ENCODE measurements around the gene ASCL5. TPM values are rescaled to one million over a fixed set of nuclear protein-coding genes. Genes with fewer than 3 reads are reported as not detected.

Gene ASCL5
- total and polyA plus RNA-seq, 3 experiments from 2014 or later: 0.22 TPM; not detected in 2

GRCh38 chr1:201157949-201158348, 31.0 kb upstream of the ASCL5 start:
- no peaks in the 10 kb centered on the region for H3K27me3 ChIP-seq (ENCODE audit: insufficient read depth, low read length, poor library complexity, severe bottlenecking)
- H3K4me1 ChIP-seq (ENCODE audit: insufficient read depth, low read length): peaks cover 16% of the 10 kb centered on the region
- H3K27ac Mint-ChIP-seq: no peak overlapping the region
- H3K27ac ChIP-seq (ENCODE audit: low read depth, low read length): no peak overlapping the region
- no peaks in the 10 kb centered on the region for H3K9me3 ChIP-seq (ENCODE audit: low read length)
- ChIA-PET CTCF (interaction anchor here (1.1 to 2.3 kb wide), 2 partner anchors 13 to 186 kb away, joined by 4 to 10 read pairs; no protein-coding TSS in a partner anchor), POLR2A (no interaction called here)
- no peak for DNase-seq
- H3K4me1 Mint-ChIP-seq: peaks cover 15 to 20% (median 16%) of the 10 kb centered on the region in 3 donors
- H3K9me3 Mint-ChIP-seq: no peaks in the 10 kb centered on the region
- peaks cover 5 to 41% of the 10 kb centered on the region in 2 donors for H3K27me3 Mint-ChIP-seq
- no peak overlapping the region for H3K4me3 Mint-ChIP-seq
- no peaks in the 10 kb centered on the region for H3K36me3 ChIP-seq (ENCODE audit: insufficient read depth, low read length)
- no peak overlapping the region for H3K4me3 ChIP-seq (ENCODE audit: low read length)
- H3K36me3 Mint-ChIP-seq: peaks cover 0 to 4% (median 0%) of the 10 kb centered on the region in 3 donors

- POLR2A ChIA-PET: no interaction called here
- Mint-ChIP-seq H3K27ac (no peak overlapping the region), H3K4me3 (no peak overlapping the region), H3K9me3 (no peaks in the 10 kb centered on the region), H3K36me3 (peaks cover 0 to 6% (median 0%) of the 10 kb centered on the region in 3 donors), H3K4me1 (peaks cover 17 to 27% (median 24%) of the 10 kb centered on the region in 3 donors), H3K27me3 (peaks cover 5 to 38% of the 10 kb centered on the region in 2 donors)
- Histone ChIP-seq H3K4me3 (ENCODE audit: low read length) (no peak overlapping the region), H3K9me3 (ENCODE audit: low read length) (no peaks in the 10 kb centered on the region), H3K4me1 (ENCODE audit: insufficient read depth, low read length) (peaks cover 22% of the 10 kb centered on the region), H3K36me3 (ENCODE audit: insufficient read depth, low read length) (no peaks in the 10 kb centered on the region), H3K27ac (ENCODE audit: low read depth, low read length) (no peak overlapping the region), H3K27me3 (ENCODE audit: insufficient read depth, low read length, poor library complexity, severe bottlenecking) (no peaks in the 10 kb centered on the region)
- DNase-seq: no peak
- CTCF ChIA-PET: interaction anchor here (2.3 kb wide), 1 partner anchor 14 kb away, joined by 10 read pairs; no protein-coding TSS in a partner anchor
Observed at GRCh38 chr1:201156819-201157218, 29.8 kb upstream of the ASCL5 start.

- peaks cover 17 to 27% (median 27%) of the 10 kb centered on the region in 3 donors for H3K4me1 Mint-ChIP-seq
- H3K36me3 ChIP-seq (ENCODE audit: insufficient read depth, low read length): no peaks in the 10 kb centered on the region
- H3K9me3 ChIP-seq (ENCODE audit: low read length): no peaks in the 10 kb centered on the region
- peaks cover 0 to 9% (median 0%) of the 10 kb centered on the region in 3 donors for H3K36me3 Mint-ChIP-seq
- H3K9me3 Mint-ChIP-seq: no peaks in the 10 kb centered on the region
- peaks cover 22% of the 10 kb centered on the region for H3K4me1 ChIP-seq (ENCODE audit: insufficient read depth, low read length)
- H3K27ac ChIP-seq (ENCODE audit: low read depth, low read length): no peak overlapping the region
- H3K27ac Mint-ChIP-seq: peak overlapping the region in 1 of 8 donors; percentile 54
- H3K4me3 Mint-ChIP-seq: peak overlapping the region in 4 of 7 donors; percentile 5 to 68 (median 32)
- no peak for DNase-seq
- no peak overlapping the region for H3K4me3 ChIP-seq (ENCODE audit: low read length)
- ChIA-PET CTCF (no interaction called here), POLR2A (no interaction called here)
- H3K27me3 Mint-ChIP-seq: peaks cover 5 to 38% of the 10 kb centered on the region in 2 donors
- H3K27me3 ChIP-seq (ENCODE audit: insufficient read depth, low read length, poor library complexity, severe bottlenecking): no peaks in the 10 kb centered on the region
Observed at GRCh38 chr1:201156346-201156745, 29.4 kb upstream of the ASCL5 start.

- Mint-ChIP-seq H3K27me3 (peaks cover 8 to 34% of the 10 kb centered on the region in 2 donors), H3K4me3 (peak overlapping the region in 4 of 7 donors; percentile 24 to 91 (median 88)), H3K27ac (no peak overlapping the region), H3K4me1 (peaks cover 17 to 27% (median 27%) of the 10 kb centered on the region in 3 donors), H3K9me3 (no peaks in the 10 kb centered on the region), H3K36me3 (peaks cover 0 to 17% (median 4%) of the 10 kb centered on the region in 3 donors)
- H3K4me3 ChIP-seq (ENCODE audit: low read length): no peak overlapping the region
- peaks cover 22% of the 10 kb centered on the region for H3K4me1 ChIP-seq (ENCODE audit: insufficient read depth, low read length)
- no peaks in the 10 kb centered on the region for H3K9me3 ChIP-seq (ENCODE audit: low read length)
- H3K27ac ChIP-seq (ENCODE audit: low read depth, low read length): no peak overlapping the region
- DNase-seq: no peak
- H3K36me3 ChIP-seq (ENCODE audit: insufficient read depth, low read length): no peaks in the 10 kb centered on the region
- POLR2A ChIA-PET: interaction anchor here (0.6 to 2.6 kb wide), 2 partner anchors 16 to 41 kb away, joined by 3 to 9 read pairs; no protein-coding TSS in a partner anchor
- CTCF ChIA-PET: no interaction called here
- no peaks in the 10 kb centered on the region for H3K27me3 ChIP-seq (ENCODE audit: insufficient read depth, low read length, poor library complexity, severe bottlenecking)
Observed at GRCh38 chr1:201155354-201155753, 28.4 kb upstream of the ASCL5 start.

GRCh38 chr1:201154389-201155165, 27.6 kb upstream of the ASCL5 start, which contains the start of gene TMEM9:
TSS of gene TMEM9 (minus strand) at chr1:201154474. CDS start at chr1:201153923, 551 bp downstream.
- ChIA-PET CTCF (interaction anchor here (0.8 to 1.5 kb wide), 4 partner anchors 14 to 183 kb away, joined by 3 to 7 read pairs (median 4); no protein-coding TSS in a partner anchor), POLR2A (interaction anchor here (0.8 to 2.6 kb wide), 4 partner anchors 16 to 131 kb away, joined by 3 to 9 read pairs (median 4); partner anchors contain the start of gene KIF21B)
- Mint-ChIP-seq H3K4me3 (peak within 1 kb of the TSS; percentile 86 to 95 (median 91)), H3K27me3 (peaks cover 4 to 29% of the 10 kb centered on the region in 2 donors), H3K36me3 (peaks cover 0 to 22% (median 4%) of the 10 kb centered on the region in 3 donors), H3K27ac (peak within 1 kb of the TSS; percentile 84 to 93 (median 89)), H3K9me3 (no peaks in the 10 kb centered on the region), H3K4me1 (peaks cover 17 to 27% (median 27%) of the 10 kb centered on the region in 3 donors)
- Histone ChIP-seq H3K4me3 (ENCODE audit: low read length) (peak within 1 kb of the TSS; percentile 88), H3K4me1 (ENCODE audit: insufficient read depth, low read length) (peaks cover 22% of the 10 kb centered on the region), H3K27me3 (ENCODE audit: insufficient read depth, low read length, poor library complexity, severe bottlenecking) (no peaks in the 10 kb centered on the region), H3K27ac (ENCODE audit: low read depth, low read length) (peak within 1 kb of the TSS; percentile 78), H3K36me3 (ENCODE audit: insufficient read depth, low read length) (no peaks in the 10 kb centered on the region), H3K9me3 (ENCODE audit: low read length) (no peaks in the 10 kb centered on the region)
- peak; percentile 94 to 98 (median 97) for DNase-seq

GRCh38 chr1:201153474-201154388, 26.7 kb upstream of the ASCL5 start:
- DNase-seq: peak in 1 of 5 donors; percentile 3
- H3K27ac Mint-ChIP-seq: peak overlapping the region in 7 of 8 donors; percentile 84 to 93 (median 90)
- H3K27me3 ChIP-seq (ENCODE audit: insufficient read depth, low read length, poor library complexity, severe bottlenecking): no peaks in the 10 kb centered on the region
- peak overlapping the region; percentile 78 for H3K27ac ChIP-seq (ENCODE audit: low read depth, low read length)
- no peaks in the 10 kb centered on the region for H3K9me3 ChIP-seq (ENCODE audit: low read length)
- POLR2A ChIA-PET: interaction anchor here (0.8 to 2.6 kb wide), 3 partner anchors 34 to 130 kb away, joined by 3 to 9 read pairs (median 4); partner anchors contain the start of gene KIF21B
- H3K36me3 Mint-ChIP-seq: peaks cover 0 to 31% (median 4%) of the 10 kb centered on the region in 3 donors
- peaks cover 17 to 27% (median 27%) of the 10 kb centered on the region in 3 donors for H3K4me1 Mint-ChIP-seq
- H3K9me3 Mint-ChIP-seq: no peaks in the 10 kb centered on the region
- peak overlapping the region; percentile 88 for H3K4me3 ChIP-seq (ENCODE audit: low read length)
- peaks cover 4 to 23% of the 10 kb centered on the region in 2 donors for H3K27me3 Mint-ChIP-seq
- H3K4me3 Mint-ChIP-seq: peak overlapping the region; percentile 86 to 95 (median 91)
- CTCF ChIA-PET: interaction anchor here (0.8 to 1.5 kb wide), 4 partner anchors 15 to 182 kb away, joined by 3 to 7 read pairs (median 4); no protein-coding TSS in a partner anchor
- H3K36me3 ChIP-seq (ENCODE audit: insufficient read depth, low read length): peaks cover 4% of the 10 kb centered on the region
- H3K4me1 ChIP-seq (ENCODE audit: insufficient read depth, low read length): peaks cover 22% of the 10 kb centered on the region

GRCh38 chr1:201149400-201149799, 22.4 kb upstream of the ASCL5 start:
- DNase-seq: no peak
- H3K27me3 ChIP-seq (ENCODE audit: insufficient read depth, low read length, poor library complexity, severe bottlenecking): no peaks in the 10 kb centered on the region
- no peak overlapping the region for H3K27ac ChIP-seq (ENCODE audit: low read depth, low read length)
- H3K9me3 ChIP-seq (ENCODE audit: low read length): no peaks in the 10 kb centered on the region
- H3K4me3 ChIP-seq (ENCODE audit: low read length): no peak overlapping the region
- H3K4me3 Mint-ChIP-seq: peak overlapping the region in 1 of 7 donors; percentile 24
- H3K27me3 Mint-ChIP-seq: peaks cover 0 to 2% of the 10 kb centered on the region in 2 donors
- H3K4me1 Mint-ChIP-seq: peaks cover 12 to 21% (median 18%) of the 10 kb centered on the region in 3 donors
- H3K36me3 ChIP-seq (ENCODE audit: insufficient read depth, low read length): peaks cover 5% of the 10 kb centered on the region
- no peaks in the 10 kb centered on the region for H3K9me3 Mint-ChIP-seq
- POLR2A ChIA-PET: no interaction called here
- peaks cover under 1 to 68% (median 19%) of the 10 kb centered on the region in 3 donors for H3K36me3 Mint-ChIP-seq
- H3K4me1 ChIP-seq (ENCODE audit: insufficient read depth, low read length): peaks cover 16% of the 10 kb centered on the region
- CTCF ChIA-PET: interaction anchor here (1.0 to 1.6 kb wide), 2 partner anchors 18 to 74 kb away, joined by 3 to 4 read pairs; no protein-coding TSS in a partner anchor
- no peak overlapping the region for H3K27ac Mint-ChIP-seq
